ENCODE measurements around the gene SARM1.

The SARM1 gene

DNA sequence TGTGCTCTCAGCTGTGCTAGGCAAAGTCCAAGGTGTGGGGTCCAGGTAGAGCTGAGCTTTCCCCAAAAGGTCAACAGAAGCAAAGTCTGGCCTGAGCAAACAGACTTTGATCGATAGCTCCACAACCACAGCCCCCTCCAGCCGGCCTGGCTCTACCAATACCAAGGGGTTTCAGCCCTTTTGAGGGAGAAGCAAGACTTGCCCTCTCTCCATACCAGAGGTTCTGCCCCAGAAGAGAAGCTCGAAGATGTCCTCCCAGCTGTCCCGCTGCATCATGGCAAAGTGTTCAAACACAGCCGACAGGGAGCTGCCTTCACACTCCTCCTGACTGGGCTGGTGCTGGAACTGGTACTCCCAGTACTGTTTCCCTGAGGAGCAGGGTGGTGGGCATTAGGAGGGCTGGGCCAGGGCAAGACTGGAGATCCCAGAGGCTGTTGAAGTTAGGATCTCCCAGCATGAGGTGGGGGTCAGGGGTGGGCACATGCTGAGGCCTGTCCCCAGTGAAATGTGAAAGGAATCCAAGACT lies 3.1 kb upstream of the SARM1 start:
- FAIRE-seq (no peak), DNase-seq (ENCODE audit: low spot score) (no peak)

DNA sequence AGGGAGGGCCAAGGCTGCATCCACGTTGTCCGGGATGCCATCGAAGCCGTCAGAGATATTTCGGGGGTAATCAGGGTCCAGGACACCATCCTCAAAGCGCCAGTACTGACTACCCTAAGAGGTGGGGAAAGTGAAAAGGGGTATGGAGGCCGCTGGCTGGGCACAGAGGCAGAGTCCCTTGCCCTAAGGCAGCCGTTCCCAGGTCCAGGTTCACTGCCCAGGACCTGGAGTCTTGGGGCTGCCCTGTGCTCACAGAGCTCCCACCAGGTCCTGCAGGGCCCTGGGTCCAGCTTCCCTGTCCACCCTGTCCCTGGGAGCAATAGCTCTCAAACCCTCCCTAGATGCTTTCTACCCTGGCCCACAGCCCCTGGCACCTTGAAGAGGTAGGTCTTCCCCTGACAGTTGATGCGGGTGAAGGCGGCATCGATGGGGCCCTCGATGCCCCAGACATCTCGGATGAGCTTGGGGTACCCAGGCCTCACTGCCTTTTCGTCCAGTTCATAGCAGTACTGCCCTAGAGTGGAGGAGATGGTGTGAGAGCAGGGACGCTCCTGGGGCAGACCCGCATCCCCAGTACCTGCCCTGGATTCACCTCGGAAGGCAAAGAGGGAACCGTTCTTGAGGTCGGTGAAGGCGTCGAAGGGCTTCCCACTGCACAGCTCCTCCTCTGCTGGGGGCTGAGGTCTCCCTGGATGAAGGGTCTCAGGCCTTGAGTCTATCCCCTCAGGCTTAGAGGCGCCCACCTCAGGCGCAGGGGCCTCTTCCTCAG lies 2.4 kb upstream of the SARM1 start:
- no peak for FAIRE-seq
- no peak for DNase-seq (ENCODE audit: low spot score)

DNA sequence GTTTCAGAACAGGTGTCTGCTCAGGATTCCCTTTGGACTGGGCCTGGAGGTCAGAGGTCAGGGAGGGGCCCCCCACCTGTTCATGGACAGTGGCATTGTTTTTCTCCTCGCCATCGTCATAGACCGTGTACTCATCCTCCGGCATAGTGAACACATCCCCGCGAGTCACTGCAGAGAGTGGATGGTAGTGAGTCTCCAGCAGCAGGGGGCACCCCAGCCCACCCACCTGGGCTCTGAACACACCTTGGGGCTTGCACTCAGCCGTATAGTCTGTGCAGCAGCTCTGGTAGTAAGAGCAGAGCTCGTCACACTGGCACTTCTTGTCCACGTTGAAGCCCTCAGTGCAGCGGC lies 1.8 kb upstream of the SARM1 start:
- DNase-seq (ENCODE audit: low spot score) = no peak
- FAIRE-seq = no peak

DNA sequence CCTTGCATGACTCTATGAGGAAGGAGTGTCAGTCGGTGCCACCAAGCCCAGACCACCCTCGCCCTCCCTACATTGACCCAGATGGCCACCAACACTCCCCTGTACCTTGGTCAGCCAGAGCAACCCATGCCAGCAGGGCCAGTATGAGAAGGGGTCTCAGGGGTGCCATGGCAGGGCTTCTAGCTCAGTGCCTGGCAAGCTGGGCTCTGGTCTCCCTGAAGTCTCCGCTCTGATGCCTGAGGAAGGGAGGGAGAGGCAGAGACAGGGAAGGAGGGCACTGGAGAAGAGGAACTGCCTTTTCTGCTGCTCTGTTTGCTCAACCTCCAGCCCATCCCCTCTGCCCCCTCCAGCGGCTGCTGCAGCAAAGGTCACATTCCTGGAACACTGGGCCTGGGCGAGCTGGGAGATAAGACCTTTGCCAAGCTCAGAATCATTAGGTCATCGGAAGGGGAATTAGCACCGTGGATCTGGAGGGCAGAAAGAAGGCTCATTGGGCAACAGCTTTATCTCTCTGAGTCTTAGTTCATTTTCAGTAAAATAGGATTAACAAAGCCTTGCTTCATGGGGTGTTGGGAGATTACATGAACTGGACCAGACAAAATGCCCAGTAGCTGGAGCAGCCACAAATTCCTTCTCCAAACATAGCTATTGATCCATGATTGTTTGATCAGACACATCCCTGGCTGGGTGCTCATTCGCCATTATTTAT lies 1.3 kb upstream of the SARM1 start, which contains the start of gene VTN:
TSS of gene VTN (minus strand) at position 273 of the 709 bp plus-strand sequence. CDS start at position 169, 104 bp downstream.
- no peak for FAIRE-seq
- peak; percentile 44 for DNase-seq (ENCODE audit: low spot score)

DNA sequence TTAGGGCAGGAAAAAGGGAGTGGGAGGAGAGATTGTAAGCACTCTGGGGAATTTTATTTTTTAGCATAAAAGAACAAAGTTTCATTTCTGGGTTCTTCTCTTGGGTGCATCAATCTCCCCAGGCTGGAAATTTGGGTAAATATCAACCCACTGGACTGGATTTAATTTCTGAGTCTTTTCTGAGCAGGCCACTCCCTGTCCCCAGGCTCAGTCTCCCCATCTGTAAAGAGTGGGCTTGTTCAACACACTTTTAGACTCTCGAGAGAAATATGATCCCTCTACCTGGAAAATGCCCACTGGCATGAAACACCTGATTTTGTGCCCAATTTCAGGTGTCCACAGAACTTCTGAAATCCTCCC lies 770 bp upstream of the SARM1 start:
- FAIRE-seq (no peak), DNase-seq (ENCODE audit: low spot score) (no peak)

DNA sequence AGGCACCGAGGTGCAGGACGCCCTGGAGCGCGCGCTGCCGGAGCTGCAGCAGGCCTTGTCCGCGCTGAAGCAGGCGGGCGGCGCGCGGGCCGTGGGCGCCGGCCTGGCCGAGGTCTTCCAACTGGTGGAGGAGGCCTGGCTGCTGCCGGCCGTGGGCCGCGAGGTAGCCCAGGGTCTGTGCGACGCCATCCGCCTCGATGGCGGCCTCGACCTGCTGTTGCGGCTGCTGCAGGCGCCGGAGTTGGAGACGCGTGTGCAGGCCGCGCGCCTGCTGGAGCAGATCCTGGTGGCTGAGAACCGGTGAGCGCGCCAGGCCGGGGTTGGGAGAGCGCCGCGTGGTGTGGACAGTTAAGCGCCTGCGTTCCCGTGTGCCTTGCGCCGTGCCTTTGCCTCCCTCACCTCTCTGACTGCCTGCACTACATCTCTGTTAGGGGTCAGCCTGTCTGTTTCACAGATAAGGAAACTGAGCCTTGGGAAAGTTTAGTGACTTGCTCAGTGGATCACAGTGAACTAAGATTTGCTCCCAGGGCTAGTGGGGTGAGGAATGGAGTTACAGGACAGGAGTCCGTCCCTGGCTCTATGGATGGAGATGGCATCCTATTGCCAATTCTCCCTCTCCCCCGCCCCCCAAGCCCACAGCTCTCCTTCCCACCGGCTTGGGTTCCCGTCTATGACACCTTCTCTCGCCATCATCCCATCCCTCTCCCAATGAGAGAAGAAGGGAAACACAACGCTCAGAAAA lies 880 bp downstream of the SARM1 start:
- FAIRE-seq (no peak), DNase-seq (ENCODE audit: low spot score) (no peak)

DNA sequence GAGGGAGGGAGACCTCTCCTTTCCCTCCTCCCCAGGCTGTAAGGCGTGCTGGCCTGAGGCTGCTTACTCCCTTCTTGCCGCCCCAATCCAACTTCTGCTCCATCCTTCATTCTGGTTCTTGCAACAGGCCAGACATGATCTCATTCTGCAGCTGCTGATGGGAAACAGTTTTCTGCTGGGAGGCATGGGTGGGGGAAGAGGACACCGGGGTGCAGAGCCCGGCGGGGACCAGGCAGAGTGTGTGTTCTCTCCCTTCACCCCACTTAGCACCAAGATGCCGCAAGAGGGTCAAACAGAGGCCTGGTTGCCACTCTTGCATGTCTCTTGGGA lies 1.4 kb downstream of the SARM1 start:
- DNase-seq (ENCODE audit: low spot score) (no peak), FAIRE-seq (no peak)

DNA sequence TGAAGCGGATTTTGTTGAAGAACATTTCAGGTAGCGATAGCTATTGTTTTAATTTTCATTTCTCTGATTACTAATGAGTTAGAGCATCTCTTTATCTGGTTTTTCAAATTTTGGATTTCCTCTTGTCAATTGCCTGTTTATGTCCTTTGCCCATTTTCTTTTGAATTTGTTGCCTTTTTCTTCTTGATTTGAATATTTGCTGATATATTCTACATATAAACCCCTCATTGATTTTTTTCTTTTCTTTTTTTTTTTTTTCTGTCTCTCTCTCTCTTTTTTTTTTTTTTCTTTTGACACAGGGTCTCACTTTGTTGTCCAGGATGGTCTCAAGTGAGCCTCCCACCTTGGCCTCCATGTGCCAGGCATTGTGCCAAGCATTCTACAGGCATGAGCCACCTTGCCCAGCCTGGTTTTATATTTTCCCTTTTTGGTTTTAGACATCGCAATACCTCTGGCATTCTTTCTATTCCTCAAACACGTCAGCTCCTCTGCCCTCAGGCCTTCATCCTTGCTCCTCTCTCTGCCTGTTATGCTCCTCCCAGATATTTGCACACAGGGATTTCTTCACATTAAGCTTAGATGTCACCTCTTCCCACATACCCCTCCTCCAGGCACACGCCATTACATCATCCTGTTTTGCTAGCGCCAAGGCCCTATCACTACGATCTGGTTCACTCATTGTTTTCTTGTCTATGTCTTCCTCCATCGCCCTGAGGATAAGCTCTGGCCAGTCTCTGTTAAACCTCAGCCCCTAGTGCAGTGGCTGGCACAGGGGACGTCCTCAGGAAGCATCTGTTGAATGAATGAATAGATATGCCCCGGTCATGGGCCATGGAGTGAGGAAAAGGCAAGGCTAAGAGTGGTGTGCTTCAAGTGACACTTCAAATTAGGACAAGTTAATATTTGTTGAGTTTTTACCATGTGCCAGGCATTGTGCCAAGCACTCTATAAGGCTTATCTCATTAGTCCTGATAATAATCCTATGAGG lies 8.6 kb downstream of the SARM1 start:
- DNase-seq (ENCODE audit: low spot score) = no peak
- no peak for FAIRE-seq

DNA sequence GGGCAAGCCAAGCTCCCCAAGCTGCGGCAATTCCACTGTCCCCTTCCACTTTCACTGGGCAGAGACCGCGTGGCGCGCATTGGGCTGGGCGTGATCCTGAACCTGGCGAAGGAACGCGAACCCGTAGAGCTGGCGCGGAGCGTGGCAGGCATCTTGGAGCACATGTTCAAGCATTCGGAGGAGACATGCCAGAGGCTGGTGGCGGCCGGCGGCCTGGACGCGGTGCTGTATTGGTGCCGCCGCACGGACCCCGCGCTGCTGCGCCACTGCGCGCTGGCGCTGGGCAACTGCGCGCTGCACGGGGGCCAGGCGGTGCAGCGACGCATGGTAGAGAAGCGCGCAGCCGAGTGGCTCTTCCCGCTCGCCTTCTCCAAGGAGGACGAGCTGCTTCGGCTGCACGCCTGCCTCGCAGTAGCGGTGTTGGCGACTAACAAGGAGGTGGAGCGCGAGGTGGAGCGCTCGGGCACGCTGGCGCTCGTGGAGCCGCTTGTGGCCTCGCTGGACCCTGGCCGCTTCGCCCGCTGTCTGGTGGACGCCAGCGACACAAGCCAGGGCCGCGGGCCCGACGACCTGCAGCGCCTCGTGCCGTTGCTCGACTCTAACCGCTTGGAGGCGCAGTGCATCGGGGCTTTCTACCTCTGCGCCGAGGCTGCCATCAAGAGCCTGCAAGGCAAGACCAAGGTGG lies 9.8 kb downstream of the SARM1 start:
- DNase-seq (ENCODE audit: low spot score) = no peak
- FAIRE-seq = no peak

DNA sequence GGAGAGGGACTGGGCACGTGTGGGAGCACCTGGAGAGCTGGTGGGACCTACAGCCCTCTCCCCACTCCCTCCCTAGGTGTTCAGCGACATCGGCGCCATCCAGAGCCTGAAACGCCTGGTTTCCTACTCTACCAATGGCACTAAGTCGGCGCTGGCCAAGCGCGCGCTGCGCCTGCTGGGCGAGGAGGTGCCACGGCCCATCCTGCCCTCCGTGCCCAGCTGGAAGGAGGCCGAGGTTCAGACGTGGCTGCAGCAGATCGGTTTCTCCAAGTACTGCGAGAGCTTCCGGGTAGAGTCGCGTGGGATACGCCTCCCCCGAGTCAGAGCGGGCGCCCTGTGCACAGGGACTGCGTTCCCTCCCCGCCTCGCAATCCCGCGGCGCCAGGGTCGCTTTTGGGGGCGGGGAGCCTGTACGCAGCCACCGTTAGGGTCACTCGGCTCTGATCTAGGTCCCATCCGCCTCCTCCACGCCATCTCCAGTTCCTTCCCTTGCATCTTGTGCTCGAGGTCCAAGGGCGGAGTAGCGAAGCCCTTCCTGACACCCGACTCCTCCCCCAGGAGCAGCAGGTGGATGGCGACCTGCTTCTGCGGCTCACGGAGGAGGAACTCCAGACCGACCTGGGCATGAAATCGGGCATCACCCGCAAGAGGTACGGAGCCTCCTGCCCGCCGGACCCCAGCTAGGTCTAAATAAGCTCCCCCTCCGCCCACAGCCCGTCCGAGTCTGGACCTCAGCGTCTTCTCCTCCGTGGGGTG lies 13.0 kb downstream of the SARM1 start:
- DNase-seq (ENCODE audit: low spot score) = no peak
- no peak for FAIRE-seq

DNA sequence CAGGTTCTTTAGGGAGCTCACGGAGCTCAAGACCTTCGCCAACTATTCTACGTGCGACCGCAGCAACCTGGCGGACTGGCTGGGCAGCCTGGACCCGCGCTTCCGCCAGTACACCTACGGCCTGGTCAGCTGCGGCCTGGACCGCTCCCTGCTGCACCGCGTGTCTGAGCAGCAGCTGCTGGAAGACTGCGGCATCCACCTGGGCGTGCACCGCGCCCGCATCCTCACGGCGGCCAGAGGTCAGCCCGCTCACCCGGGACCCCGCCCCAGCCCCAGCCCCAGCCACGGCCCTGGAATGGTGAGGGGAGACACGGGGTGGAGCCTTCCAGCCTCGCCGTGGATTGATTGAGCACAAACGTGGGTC lies 13.5 kb downstream of the SARM1 start:
- DNase-seq (ENCODE audit: low spot score) (no peak), FAIRE-seq (no peak)

DNA sequence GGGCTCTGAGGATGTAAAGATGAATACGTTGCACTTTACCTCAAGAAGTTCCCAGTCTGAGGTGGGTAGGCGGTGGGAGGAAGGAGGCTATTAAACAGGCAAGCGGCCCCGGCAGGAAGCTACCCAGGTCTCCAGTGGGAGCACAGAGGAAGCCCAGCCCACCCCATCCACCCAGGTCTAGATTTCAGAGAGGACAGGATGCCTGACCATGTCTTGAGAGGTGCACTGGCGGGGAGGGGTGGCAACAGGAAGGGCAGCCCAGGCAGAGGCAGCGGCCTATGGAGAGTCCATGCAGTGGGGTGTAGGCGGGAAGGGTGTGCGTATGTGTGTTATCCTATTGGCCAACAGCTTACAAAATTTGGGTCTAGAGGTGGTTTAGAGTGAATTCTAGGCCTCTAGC lies 13.9 kb downstream of the SARM1 start:
- no peak for DNase-seq (ENCODE audit: low spot score)
- no peak for FAIRE-seq

DNA sequence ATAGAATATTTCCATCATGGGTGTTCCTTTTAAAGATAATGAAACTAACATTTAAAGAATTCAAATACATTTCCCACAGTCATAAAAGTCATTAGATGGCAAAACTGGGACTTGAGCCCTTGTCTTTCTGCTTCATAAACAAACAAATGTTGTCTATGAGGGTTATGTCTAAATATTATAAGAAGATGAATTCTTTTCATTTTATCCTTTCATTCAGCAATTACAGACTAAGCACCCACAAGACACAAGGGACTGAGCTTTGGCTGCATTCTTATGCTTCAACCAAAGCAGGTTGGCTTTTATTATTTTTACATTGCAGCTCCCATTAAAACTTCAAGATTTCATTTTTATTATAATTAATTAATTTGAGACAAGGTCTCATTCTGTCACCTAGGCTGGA lies 14.9 kb downstream of the SARM1 start:
- DNase-seq (ENCODE audit: low spot score) (no peak), FAIRE-seq (no peak)

DNA sequence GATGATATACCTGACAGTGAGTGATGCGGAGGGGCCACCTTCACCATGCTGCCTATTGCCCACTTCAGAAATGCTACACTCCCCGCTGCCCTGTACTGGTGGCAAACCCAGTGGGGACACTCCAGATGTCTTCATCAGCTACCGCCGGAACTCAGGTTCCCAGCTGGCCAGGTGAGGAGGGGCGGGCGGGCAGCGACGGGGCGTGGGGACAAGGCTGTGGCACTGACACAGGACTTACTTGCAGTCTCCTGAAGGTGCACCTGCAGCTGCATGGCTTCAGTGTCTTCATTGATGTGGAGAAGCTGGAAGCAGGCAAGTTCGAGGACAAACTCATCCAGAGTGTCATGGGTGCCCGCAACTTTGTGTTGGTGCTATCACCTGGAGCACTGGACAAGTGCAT lies 16.6 kb downstream of the SARM1 start:
- DNase-seq (ENCODE audit: low spot score) = no peak
- no peak for FAIRE-seq

DNA sequence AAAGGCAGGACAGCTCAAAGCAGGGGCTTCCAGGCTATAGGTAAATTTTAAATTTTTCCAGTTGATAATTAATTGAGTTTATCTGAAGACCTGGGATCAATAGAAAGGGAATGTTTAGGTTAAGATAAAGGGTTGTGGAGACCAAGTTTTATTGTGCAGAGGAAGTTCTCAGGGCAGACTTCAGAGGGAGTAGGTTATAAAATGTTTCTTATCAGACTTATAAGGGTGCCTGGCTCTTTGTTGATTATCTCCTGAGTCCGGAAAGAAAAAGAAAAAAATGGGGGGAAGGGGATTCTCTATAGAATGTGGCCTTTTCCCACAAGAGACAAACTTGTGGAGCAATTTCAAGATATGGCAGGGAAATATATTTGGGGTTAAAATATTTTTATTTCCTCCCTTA lies 18.6 kb downstream of the SARM1 start:
- DNase-seq (ENCODE audit: low spot score) (no peak), FAIRE-seq (no peak)

DNA sequence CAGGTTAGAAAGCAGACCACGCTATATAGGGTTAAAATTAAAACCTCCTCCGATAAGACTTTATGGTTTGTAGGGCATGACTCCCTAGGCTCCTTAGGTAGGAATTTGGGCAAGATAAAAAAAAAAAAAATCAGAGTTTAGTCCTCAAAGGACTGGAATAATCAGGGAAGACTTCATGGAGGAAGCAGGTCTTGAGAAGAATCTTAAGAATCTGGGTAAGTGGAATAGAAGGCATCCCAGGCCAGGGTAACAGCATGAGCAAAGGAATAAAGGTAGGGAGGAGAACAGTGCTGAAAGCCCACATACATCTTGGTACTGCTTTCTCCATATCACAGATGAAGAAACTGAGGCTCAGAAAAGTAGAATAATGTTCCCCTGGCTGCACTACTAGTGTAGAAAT lies 19.1 kb downstream of the SARM1 start:
- no peak for FAIRE-seq
- no peak for DNase-seq (ENCODE audit: low spot score)

DNA sequence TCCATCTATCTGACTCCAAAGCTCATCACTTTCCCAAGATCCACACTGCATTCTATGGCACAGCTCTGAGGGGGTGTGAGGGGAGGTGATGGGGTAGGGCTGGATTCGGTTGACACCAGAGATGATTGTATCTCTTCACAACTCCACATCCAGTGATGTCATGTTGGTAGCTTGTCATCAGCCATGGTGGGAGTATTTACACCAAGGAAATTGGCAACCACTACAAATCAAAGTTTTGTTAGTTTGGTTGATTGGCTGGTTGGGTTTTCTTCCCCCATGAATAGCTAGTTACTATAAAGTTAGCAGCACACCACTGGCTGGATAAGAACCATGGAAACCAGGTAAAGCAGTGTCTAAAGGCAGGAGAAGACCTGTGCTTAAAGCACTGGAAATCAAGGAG lies 19.5 kb downstream of the SARM1 start:
- DNase-seq (ENCODE audit: low spot score) (no peak), FAIRE-seq (no peak)

DNA sequence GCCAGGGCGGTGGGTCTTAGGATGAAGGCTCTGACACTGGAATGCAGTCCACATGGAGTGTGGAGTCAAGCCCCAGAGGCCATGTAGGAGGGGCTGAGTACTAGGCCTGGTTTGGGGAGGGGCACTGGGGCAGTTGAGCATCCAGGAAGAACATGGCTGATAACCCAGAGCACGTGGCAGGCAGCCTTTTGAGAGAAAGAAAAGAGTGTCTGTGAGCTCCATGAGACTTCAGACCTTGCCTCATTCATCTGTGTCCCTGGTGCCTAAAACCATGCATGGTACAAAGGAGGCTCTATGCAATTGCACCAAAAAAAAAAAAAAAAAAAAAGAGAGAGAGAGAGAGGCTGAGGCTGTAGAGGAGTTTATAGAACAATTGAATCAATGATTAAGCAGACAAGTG lies 19.9 kb downstream of the SARM1 start:
- no peak for DNase-seq (ENCODE audit: low spot score)
- FAIRE-seq = no peak

DNA sequence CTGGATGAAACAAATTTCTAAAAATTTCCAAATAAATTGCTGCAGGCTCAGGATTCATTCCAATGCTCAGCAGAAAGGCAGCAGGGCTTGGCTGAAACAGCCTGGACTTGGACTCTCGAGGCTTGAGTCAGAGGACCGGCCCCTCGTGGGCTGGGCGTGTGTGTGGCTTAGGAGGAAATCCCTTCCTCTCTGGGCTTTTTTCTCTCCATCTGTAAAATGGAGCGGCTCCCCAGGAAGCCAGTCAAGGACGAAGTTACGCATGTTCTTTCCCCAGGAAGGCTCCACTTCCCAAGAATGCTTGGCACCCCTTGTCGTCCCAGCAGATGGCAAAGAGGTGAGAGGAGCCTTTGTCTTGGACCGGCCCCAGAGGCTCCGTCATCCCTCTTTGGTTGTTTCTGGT lies 21.0 kb downstream of the SARM1 start:
- DNase-seq (ENCODE audit: low spot score) (no peak), FAIRE-seq (no peak)

Measured in RCC 7860 (cell line).